Measurements from ENCODE around the gene TEAD1.

The TEAD1 gene

DNA sequence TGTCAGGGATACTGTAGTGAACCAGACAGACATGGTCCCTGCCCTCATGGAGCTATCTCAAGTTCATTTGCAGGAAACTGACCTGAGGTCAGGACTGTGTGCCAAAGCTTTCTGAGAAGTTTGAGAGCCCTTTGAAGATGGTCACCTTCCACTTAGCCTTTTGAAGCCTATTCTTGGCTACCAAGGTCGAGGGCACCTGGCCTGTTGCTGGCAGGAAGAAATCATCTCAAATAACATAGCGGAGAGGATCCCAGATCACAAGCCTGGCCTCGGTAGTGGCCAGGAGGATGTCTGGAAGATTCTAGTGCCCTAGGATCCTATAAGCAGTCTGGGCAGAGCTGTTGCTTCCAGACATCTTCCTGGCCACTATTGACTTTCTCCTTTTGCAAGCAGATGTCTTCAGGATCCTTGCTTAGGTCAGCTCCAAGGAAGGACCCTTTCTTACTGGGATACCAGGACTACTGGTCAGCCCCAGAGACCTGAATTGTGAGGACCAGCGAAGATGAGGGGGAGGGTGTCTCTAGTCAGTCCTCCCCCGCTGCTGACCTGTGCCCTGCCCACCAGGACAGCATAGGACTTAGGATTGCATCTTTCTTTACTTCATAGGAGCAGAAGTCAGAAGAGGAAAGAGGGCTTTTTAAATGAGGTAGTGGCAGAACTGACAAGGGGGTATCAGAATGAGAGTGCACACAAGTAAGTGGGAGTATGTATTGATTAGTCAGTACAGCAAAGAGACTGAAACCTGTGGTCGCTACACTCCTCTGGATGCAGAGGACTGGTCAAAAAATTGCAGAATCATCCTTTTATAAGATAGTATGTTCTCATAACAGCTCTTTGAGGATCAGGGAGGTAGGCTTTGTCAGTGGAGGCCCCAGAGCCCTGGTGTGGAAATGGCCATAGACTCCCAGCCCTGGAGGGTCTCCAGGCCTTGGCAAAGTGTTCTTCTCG is 94.8 kb downstream of the TEAD1 start:
- DNase-seq = peak; percentile 5

DNA sequence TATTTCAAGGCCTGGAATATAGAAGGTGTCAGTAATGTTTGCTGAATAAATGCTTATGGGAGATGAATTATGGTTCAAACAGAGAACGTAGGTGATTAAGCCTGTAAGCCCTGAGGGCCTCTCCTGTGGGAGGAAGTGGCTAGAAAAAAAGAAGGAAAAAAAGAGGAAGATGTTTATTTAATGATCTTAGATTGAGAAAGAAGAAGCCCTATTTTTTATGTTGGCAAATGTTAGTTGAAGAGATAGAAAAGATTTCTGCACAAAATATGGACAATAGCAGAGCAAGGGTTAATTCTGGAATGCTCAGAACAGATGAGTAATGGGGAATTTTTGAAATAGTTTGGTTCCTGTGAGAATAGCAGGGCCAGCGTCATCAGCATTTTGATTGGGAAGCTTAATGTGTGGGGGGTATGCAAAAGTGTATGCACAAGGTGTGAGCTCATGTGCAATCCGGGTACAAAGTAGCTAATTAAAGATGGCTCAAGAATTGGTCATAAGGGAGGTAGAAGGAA is 95.7 kb downstream of the TEAD1 start:
- peak; percentile 14 for DNase-seq

DNA sequence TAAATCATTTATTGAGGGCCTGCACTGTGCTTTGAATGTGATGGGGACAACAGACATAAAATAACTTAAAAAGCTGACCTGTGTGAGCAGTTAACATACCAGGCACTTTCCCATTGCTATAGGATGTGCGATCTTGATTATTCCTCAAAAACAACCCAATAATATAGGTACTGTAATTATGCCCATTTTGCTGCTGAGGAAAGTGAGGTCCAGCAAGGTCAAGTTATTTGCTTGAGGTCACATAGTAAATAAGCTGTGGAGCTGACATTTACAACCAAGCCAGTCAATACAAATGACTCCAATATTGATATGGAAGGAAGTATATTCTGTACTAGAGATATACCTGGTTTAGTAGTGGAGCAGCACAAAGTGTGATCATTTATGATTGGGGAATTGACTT is 96.2 kb downstream of the TEAD1 start:
- DNase-seq = no peak

DNA sequence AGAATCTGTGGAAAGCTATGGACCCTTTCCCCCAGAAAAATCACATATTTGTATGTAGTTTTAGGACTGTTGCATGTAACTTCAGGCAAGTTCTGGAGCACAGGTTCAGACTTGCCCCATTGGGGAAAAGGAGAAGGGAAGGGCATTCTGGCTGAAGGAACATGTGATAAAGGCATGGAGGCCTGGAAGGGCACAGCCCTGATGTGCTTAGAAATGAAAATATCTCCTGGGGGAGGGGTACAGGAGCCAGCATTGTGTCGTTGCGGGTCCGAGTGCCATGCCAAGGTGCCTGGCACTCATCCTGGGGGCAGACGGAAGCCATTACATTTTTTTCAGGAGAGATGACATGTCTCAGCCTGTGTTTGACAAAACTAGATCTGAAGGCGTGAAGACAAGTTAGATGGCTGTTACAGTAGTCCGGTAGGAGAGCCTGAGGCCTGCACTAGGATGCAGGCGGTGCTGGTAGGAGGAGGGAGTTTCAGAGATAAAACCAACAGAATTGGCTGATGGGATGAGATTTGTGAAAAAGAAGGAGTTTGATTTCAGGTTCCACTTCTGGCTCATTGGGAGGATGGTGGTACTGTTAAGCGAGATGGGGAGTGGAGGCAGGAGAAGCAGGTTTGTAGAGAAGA is 96.9 kb downstream of the TEAD1 start:
- DNase-seq = no peak

DNA sequence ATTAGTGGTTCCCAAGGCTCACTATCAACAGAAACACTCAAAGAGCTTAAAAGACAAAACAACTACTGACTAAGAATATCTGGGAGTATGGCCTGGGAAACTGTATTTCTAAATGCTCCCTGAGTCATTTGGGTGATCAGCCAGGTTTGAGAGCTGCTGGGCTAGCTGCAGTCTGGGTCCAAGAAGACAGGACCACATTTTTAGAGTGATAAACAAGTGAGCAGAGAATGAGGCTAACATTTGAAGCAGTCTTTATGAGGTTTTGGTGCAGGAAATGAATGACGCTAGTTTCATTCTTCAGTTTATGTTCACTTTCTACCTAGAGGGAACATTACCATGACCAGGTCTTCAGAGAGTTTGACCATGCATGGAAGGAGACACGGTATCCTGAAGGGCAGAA is 97.7 kb downstream of the TEAD1 start:
- no peak for DNase-seq

DNA sequence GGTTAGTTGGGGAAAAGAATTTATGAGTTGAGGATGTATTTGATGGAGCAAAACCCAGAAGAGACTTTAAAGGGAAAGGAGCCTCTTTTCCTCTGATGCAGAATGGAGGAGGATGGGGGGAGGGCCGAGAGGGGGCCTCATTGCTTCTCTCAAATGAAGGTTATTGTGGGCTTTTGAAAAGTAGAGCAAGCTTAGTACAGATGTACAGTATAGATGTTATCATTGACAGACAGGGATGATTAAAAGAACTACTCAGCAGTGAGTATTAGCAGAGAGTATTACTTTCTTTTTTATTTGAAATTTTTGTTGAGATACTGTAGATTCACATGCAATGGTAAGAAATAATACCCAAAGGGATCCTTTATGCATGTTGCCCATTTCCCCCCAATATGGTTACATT is 98.1 kb downstream of the TEAD1 start:
- no peak for DNase-seq

DNA sequence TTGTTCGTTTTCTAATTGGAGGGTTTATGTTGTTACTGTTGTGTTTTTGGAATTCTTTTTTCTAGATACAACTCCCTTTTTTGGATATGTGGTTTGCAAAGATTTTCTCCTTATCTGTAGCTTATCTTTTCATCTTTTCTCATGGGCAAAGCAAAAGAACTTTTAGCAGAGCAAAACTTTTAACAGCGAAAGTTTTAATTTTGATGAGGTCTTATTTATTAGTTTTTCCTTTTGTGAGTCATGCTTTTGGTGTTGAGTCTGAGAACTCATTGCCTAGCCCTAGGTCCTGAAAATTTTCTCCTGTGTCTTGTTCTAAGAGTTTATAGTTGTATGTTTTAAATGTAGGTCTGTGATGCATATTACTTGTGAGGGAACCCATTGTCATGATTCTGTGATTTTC is 99.4 kb downstream of the TEAD1 start:
- no peak for DNase-seq

DNA sequence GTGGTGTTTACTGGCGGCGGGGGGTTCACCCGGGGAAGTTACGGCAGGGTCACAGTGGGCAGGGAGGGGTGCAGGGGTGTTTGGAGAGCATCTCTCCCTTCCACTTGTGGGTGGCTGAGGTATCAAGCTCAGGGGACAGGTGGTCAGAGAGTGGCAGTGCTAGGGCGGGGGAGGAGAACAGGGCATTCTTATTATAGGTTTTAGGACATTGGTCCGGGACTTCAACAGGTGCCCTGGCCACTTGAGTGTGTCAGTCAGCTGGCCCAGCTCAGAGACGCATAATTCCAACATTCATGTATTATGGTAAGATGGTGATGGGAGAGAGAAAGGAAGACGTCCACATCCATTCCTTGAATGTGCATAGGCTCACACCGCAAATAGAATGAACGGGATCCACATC is 101.7 kb downstream of the TEAD1 start:
- DNase-seq = no peak

DNA sequence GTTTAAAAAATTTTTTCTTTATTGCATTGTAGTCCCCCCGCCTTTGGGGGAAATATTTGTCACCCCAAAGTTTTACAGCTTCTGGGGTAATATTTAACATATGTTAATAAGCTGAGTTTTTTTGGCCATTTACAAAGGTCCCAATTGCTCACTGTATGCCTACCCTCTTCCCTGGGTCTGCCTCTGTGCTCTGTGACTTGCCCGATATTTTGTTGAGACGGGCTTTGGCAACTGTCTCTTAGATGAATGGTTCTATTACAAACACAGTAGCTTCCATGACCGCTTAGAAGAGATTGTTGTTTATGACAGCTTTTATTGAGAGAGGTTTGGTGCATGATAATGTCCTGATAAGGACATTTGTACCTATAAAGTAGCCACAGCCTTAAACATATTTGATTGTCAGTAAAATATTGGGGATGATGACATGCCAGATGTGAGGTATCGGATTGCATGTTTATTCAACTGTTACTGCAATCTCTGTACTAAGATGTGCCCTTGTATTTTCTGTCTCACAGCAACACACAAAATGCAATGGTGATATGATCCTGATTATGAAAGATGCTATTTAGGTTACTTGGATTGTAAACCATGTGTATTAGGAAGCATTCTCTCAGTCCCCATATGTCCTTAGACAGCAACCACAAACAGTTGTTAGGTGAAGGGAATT is 103.1 kb downstream of the TEAD1 start:
- DNase-seq = no peak

DNA sequence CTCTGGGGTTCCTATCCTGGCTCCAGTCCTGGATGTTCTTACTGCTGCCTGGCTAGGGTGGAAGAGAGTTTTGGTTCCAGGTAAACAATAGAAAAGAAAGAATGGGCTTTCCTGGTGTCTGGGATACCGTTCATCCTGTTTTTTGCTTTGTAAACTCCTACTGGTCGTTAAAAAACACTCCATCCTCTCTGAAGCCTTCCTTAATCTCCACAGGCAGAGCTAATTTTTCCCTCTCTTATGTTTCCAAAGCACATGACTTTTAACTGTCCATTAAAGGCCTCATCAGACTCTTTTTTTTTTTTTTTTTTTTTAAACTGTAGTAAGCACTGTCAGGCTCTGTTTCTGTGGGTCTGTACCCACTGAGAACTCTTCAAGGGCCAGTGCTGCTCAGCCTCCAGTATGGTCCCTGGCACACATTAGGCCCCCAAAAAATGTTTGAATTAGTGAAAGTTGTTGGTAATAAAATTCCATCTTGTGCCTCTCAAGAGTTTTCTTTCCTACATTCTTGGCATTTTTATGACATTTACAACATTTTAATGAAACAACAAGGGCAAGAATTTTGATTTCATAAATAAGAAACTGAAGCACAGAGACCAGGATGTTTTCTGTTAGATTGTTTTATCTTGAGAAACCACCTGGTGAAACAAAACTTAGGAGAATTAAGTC is 104.2 kb downstream of the TEAD1 start:
- DNase-seq = no peak

DNA sequence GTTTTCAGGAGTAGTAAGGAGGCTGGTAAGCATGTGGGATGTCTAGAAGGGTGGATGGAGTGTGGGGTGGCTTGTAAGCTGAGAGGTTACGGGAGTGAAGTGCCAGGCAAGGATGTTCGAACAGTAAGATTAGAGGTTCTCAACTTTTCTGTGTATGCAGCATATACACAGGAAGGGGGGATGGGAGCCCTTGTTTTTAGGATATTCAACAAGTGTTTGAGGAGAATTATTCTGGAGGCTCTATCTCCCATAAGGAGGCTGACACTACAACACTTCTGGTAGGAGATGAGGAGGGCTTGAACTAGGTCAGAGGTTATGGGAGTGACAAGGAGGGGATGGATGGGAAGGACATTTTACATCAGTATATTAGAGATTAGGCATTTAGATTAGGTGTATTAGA is 109.5 kb downstream of the TEAD1 start:
- no peak for DNase-seq

DNA sequence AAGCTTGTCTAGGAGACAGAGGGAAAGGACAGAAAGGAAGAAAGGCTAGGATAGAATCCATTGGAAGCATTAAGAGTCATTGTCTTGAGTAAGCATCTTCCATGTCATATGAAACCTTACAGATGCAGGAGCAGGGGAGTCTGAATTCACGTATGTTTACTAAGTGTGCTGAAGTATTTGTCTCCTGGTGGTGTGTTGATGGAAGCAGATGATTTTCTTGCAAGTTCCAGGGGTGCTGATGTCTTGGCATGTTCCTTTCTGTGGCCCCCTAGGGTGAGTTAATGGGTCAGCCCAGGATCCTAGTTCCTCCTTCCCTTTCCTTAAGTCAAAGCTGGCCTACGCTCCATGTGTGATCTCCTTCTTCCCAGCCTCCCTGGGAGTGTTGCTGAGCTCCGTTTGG is 110.2 kb downstream of the TEAD1 start:
- DNase-seq = no peak

DNA sequence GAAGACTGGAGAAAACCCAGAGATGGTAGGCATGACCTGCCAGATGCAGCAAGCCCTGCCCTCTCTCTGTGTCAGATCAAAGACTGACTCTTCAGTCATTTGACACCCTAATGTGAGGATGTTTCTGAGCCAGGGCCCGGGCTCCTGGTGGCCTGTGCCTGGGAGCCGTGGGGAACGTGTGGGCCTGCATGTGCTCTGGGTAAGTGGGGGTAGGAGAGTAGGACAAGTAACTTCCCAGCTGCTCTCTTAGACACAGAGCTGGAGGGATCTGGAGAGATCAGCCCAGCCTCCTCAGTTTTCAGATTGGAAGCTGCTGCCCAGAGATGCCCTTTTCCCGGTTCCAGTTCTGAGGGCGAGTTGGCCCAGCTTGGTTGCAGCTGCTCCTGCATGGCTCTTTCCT is 110.8 kb downstream of the TEAD1 start:
- no peak for DNase-seq

DNA sequence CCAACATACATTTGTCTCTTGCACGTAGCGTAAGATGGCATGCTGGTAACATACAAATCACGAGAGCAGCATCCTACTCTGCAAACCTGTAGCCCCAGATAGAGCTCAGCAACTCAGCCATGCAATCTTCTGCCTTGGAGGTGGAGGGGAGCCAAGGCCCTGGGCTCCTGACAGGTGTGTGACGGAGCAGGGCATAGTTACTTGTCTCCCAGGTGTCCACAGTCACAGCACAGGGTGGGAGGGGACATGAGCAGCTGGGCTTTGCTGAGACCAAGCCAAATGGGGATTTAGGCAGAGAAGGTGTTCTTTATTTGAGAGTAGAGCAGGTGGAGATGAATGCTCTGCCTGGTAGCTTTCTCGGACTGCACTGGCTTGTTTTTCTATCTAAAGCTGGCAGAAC is 111.7 kb downstream of the TEAD1 start:
- DNase-seq = no peak

DNA sequence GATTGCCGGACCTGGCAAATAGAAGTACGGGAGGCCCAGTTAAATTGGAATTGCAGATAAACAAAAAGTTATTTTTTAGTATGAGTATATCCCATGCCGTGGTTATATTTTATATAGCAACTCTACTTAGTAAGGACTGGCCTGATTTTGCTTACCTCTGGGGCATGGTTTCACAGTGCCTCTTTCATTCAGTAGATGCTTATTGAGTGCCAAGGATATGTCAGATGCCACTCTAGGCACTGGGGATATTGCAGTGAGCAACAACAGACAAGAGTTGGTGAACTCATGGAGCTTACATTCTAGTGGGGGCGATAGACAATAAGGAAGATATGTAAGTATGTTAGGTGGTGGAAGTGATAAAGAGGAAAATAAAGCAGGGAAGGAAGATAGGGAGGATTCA is 112.2 kb downstream of the TEAD1 start:
- no peak for DNase-seq

DNA sequence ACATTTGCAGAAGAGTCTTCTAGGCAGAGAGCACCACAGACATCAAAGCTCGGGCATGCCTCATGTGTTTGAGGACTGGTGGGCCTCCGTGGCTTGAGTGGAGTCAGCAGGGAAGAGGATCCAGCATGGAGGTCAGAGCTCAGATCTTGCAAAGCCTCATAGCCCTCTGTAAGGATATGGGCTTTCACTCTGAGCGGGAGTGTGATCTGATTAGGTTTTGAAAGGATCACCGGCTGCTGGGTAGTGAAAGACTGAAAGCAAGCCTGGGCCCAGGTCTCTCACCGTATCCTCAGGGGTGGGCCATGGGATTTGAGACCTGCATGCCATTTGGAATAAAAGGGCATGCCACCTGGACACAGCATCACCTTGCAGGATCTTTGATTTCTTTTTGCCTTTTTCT is 112.7 kb downstream of the TEAD1 start:
- no peak for DNase-seq

DNA sequence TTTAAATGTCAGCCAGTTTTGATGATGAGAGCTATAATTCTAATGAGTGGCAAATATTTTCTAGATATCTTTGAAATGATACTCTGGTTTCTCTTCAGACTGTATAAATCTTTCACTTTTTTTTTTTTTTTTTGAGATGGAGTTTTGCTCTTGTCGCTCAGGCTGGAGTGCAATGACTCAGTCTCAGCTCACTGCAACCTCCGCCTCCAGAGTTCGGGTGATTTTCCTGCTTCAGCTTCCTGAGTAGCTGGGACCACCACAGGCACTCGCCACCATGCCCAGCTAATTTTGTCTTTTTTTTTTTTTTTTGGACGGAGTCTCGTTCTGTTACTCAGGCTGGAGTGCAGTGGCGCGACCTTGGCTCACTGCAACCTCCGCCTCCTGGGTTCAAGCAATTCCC is 113.6 kb downstream of the TEAD1 start:
- DNase-seq = no peak

DNA sequence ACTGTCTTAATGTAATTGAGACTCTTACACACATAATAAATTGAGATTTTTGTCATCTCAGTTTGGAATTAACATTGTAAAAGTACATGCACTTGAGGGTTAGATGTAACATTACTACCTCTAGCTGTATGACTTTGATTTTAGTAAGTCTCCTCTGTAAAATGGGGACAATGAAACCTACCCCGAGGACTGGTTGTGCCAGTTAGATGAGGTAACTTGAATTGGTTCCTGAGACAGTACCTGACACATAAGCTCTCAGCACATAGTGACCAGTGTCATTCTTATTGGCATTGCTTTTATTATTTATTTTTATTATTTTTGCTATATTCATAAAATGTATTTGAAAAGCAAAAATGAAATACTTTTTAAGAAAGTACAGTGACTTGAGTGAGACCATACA is 114.8 kb downstream of the TEAD1 start:
- no peak for DNase-seq

DNA sequence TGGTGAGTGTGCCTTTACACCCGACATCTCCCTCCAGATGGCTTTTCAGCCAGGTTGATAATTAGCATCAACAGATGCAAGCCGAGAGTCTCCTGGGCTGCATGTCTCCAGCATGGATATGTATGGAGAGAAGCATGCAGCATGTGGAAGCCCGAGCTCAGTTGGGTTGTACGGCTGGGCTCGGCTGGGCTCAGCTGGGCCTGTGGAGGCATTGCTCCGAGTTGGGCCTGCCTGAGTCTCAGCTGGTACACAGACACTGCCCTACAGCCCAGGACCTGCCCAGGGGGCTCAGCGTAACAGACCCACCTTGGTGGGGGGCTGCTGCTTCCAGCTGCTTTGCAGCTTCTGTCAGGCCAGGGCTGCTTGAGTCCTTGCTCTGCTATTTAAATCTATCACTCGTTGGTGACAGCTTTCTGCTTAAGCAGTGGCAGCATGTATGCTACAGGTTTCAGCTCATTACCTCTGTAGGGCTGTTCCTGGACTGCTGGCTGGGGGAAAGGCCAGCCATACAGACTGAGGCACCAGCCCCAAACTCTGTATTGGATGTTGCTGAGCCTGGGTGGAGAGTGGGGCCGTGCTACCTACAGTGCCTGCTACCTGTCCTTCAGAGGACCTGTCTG is 115.5 kb downstream of the TEAD1 start:
- DNase-seq = no peak

DNA sequence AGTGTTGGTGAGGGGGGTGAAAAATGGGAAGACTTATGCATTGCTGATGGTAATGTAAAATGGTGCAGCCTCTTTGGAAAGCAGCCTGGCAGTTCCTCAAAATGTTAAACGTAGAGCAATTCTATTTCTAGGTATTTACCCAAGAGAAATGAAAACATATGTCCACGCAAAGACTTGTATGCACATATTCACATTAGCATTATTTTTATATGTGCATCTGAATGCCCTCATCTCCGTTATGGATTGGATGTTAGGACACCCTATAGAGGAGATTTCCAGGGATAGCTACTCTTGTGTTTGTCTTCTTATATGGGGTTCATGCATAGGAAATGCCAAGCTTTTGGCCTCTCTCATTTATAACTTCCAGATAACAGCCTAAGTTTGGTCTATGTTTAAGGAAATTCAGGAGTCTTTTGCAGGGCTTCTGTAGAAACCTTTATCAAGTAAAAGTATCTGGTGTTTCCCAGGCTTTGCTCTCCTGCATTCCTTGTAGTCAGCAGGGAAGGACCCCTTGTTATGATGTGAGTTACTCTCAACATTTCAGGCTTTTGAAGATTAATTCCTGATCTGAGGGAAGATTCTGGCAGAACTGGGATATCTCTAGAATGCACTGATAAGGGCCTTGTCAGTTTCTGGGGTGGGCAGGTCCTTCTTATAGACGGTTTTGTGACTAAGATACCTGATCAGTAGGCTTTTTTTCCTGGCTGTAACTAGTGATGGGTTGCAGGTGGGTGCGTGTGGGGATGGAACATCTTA is 116.8 kb downstream of the TEAD1 start:
- no peak for DNase-seq

DNA sequence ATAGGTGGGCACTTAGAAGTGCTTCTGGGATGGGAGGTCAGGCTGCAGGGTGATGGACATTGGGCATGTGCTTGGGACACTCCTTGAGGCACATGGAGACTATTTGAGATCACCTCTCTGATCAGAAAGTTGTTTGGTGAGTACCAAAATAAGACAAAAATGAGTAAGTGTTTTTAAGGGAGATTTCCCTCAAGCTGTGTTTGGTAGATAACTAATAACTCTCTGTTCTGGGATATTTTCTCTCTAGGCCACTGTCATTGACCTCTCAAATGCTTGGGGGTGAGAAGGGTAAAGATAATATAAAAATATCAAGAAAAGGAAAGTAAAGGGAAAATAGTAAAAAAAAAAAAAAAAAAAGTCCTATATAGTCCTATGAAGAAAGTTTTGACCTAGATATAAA is 117.8 kb downstream of the TEAD1 start:
- DNase-seq = no peak

DNA sequence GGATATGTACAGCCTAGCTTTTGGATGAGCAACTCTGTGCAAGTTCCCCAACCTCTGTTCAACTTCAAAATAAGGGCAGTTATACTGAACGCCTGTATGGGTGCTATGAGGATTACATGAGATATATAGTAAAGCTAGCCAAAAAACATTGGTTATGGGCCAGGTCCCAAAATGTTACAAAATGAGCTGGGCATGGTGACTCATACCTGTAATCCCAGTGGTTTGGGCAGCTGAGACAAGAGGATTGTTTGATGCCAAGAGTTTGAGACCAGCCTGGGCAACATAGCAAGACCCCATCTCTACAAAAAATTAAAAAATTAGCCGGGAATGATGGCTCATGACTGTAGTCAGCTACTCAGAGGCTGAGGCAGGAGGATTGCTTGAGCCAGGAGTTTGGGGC is 118.4 kb downstream of the TEAD1 start:
- DNase-seq = no peak
